ENCODE measurements around the gene CCNJL.

Gene CCNJL

GRCh38 chr5:160289356-160289651 is 23.1 kb downstream of the CCNJL start:
- no peak for DNase-seq

GRCh38 chr5:160287378-160288051 is 24.8 kb downstream of the CCNJL start:
- DNase-seq = no peak

GRCh38 chr5:160286947-160287346 is 25.4 kb downstream of the CCNJL start:
- DNase-seq = no peak

- DNase-seq = no peak
Observed at GRCh38 chr5:160285316-160285715, 27.0 kb downstream of the CCNJL start.

- no peak for DNase-seq
Observed at GRCh38 chr5:160284291-160284873, 28.0 kb downstream of the CCNJL start.

- no peak for DNase-seq
Observed at GRCh38 chr5:160281275-160281674, 31.1 kb downstream of the CCNJL start.

- DNase-seq = no peak
Observed at GRCh38 chr5:160280384-160281095, 31.8 kb downstream of the CCNJL start.

- no peak for DNase-seq
Observed at GRCh38 chr5:160278343-160278742, 34.0 kb downstream of the CCNJL start.

- no peak for DNase-seq
Observed at GRCh38 chr5:160274483-160274931, 37.9 kb downstream of the CCNJL start.

GRCh38 chr5:160272889-160273288 is 39.5 kb downstream of the CCNJL start:
- no peak for DNase-seq

GRCh38 chr5:160272264-160272663 is 40.1 kb downstream of the CCNJL start:
- no peak for DNase-seq

- no peak for DNase-seq
Observed at GRCh38 chr5:160271836-160272235, 40.5 kb downstream of the CCNJL start.

GRCh38 chr5:160271396-160271795 is 41.0 kb downstream of the CCNJL start:
- no peak for DNase-seq

GRCh38 chr5:160270704-160271103 is 41.7 kb downstream of the CCNJL start:
- no peak for DNase-seq

GRCh38 chr5:160269017-160269416 is 43.3 kb downstream of the CCNJL start:
- no peak for DNase-seq

GRCh38 chr5:160268121-160268520 is 44.2 kb downstream of the CCNJL start:
- DNase-seq = no peak

GRCh38 chr5:160266752-160267345 is 45.5 kb downstream of the CCNJL start:
- no peak for DNase-seq

GRCh38 chr5:160266044-160266443 is 46.3 kb downstream of the CCNJL start:
- DNase-seq = no peak

GRCh38 chr5:160263326-160263855 is 49.0 kb downstream of the CCNJL start:
- DNase-seq = no peak

GRCh38 chr5:160262151-160263074 is 50.0 kb downstream of the CCNJL start:
- DNase-seq = no peak

- DNase-seq = no peak
Observed at GRCh38 chr5:160260881-160261815, 51.2 kb downstream of the CCNJL start.

Measured in activated naive CD4-positive, alpha-beta T cell (primary cell).